ACC112 (cell line): Measurements from ENCODE around the gene SENP8.

Experiments
- H2AFZ ChIP-seq: fragments of 200-600 bp; sonication (generic); one replicate; pipeline ENCODE4 v1.6.0; 2017; ENCODE audit warnings: antibody characterized with exemption, low read length; ENCODE audit not compliant: unreplicated experiment
- H3K27ac ChIP-seq: fragments of 200-600 bp; sonication (generic); 2 replicates; pipeline ENCODE4 v1.5.1; 2014; ENCODE audit warnings: low read depth, mild to moderate bottlenecking, antibody characterized with exemption, low read length, moderate library complexity
- H3K27me3 ChIP-seq: fragments of 200-600 bp; sonication (generic); 2 replicates; pipeline ENCODE4 v1.6.1; 2014; ENCODE audit warnings: mild to moderate bottlenecking, antibody characterized with exemption, low read length, moderate library complexity, mixed read lengths; ENCODE audit not compliant: insufficient read depth
- H3K36me3 ChIP-seq: fragments of 200-600 bp; sonication (generic); 2 replicates; pipeline ENCODE4 v1.6.1; 2016; ENCODE audit warnings: mild to moderate bottlenecking, antibody characterized with exemption, low read length, moderate library complexity, mixed read lengths; ENCODE audit not compliant: insufficient read depth
- H3K4me1 ChIP-seq: fragments of 200-600 bp; sonication (generic); one replicate; pipeline ENCODE4 v1.6.1; 2016; ENCODE audit warnings: low read length, mixed read lengths; ENCODE audit not compliant: insufficient read depth, unreplicated experiment, control insufficient read depth
- H3K4me3 ChIP-seq: fragments of 200-600 bp; sonication (generic); 2 replicates; pipeline ENCODE4 v1.5.1; 2014; ENCODE audit warnings: mild to moderate bottlenecking, low read depth, low read length
- H3K79me2 ChIP-seq: fragments of 200-600 bp; sonication (generic); one replicate; pipeline ENCODE4 v1.6.0; 2016; ENCODE audit warnings: low read length; ENCODE audit not compliant: control insufficient read depth, unreplicated experiment, insufficient read depth

SENP8 gene

DNA sequence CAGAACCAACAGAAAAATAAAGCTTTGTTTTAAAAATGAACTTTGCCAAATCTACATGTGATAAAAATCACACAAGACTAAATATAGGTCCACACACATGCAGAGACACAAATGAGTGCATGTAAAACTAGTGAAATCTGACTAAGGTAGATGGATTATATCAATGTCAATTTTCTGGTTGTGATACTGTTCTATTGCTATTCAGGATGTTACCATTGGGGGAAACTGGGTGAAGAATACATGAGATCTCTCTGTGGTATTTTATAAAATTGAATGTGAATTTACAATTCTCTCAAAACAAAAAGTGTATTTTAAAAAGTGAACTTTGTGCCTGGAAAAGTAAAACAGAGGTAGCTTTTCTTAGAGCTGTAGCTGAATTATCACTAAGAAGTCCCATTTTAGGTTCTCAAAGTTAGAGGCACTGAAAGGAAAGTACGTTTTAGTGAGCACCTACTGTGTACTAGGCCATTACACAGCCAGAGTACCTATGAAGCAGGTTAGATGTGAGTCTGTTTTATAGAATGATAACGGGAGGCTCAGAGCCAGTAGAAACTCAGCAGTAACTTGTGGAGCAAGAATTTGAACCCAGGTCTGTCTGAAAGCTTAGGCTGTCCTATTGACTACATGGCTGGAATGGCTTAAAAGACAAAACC is 71.2 kb downstream of the SENP8 start:
- H3K79me2 ChIP-seq = no peaks in the 10 kb centered on the region
- no peak overlapping the region for H2AFZ ChIP-seq
- no peak overlapping the region for H3K27ac ChIP-seq
- H3K36me3 ChIP-seq = no peaks in the 10 kb centered on the region
- peaks cover 18% of the 10 kb centered on the region; the same call in 1 of the 2 replicates for H3K27me3 ChIP-seq
- H3K4me3 ChIP-seq = no peak overlapping the region
- peaks cover 2% of the 10 kb centered on the region for H3K4me1 ChIP-seq

- H3K4me3 ChIP-seq = no peak overlapping the region
These were observed 74.2 kb downstream of the SENP8 start for GRCh38 chr15:72192416-72192815.

More at GRCh38 chr15:72192416-72192815, 74.2 kb downstream of the SENP8 start:
- H3K4me1 ChIP-seq = no peaks in the 10 kb centered on the region
- peaks cover 10% of the 10 kb centered on the region; the same call in 1 of the 2 replicates for H3K27me3 ChIP-seq
- H3K36me3 ChIP-seq = no peaks in the 10 kb centered on the region
- H2AFZ ChIP-seq = no peak overlapping the region
- H3K79me2 ChIP-seq = no peaks in the 10 kb centered on the region
- no peak overlapping the region for H3K27ac ChIP-seq
